Activated naive CD4-positive, alpha-beta T cell (primary cell): ENCODE data around the gene FXYD6.

ENCODE experiments used
- DNase-seq, 4 experiments: peaks; one replicate each; lab custom pipeline; 2025; lab: John Stamatoyannopoulos, UW

FXYD6 gene

DNA sequence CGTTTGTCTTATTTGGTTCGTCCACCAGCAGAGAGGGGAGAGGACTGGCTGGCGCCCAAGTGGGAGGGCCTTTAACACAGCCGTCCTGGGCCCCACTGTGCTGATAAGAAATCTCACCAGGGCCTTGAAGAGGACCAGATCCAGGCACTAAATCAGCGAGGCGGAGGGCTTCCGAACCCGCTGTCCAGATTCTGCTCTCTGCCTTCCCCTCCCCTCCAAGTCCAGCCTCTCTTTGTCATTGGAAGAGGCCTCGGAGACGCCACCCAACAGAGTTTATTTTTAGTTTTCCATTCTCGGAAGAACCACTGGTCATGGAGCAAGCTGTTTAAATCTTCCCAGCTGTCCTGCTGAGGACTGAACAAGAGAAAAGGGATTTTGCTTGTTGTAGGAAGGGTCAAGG is 9.3 kb upstream of the FXYD6 start:
- DNase-seq, result no peak

DNA sequence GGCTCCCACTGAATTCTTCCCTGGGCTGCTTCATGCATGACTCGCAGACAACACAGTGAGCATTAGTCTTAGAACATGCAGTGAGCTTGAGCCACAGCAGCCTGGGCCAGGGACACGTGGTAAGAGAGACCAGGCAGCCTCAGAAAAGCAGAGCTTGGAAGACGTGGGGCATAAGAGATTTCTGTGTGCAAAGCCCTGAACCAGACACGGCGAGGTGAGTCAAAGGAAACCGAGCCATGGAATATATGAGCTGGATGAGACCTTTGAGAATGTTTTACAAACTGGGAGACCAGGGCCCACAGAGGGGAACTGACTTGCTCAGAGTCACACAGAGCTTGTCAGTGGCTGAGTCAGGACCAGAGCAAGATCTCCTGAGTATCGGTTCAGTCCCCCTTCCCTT is 8.5 kb upstream of the FXYD6 start:
- DNase-seq, result no peak

- DNase-seq, result no peak
Measured at GRCh38 chr11:117883063-117883462, 6.6 kb upstream of the FXYD6 start.

- no peak for DNase-seq
Measured at GRCh38 chr11:117882311-117882905, 6.0 kb upstream of the FXYD6 start.

GRCh38 chr11:117881217-117881616 is 4.8 kb upstream of the FXYD6 start:
- DNase-seq, result no peak

GRCh38 chr11:117879516-117880480 is 3.3 kb upstream of the FXYD6 start:
- DNase-seq, result no peak

DNA sequence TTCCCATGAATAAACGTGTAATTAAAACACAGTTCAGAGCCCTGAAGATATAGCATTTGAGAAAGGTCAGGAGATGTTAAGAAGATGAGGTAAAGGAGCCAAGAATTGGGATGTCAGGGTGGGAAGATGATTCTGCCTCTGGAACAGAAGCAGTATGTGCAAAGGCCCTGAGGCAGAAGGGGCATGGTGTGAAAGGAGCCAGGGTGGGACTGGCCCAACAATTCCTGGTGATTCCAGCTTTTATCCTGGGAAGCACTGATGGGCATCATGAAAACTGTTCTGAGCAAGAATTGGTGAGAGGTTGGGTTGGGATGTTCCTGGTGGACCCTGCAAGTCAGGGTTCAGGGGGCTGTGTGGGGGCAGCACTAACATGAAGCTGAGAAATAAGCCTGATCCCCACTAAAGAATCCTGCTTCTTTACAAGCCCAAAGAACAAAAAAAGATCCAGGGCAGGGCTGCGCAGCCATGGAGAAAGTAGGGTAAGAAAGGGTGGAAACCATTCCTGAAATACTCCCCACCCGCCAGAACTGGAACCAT is 2.5 kb upstream of the FXYD6 start:
- no peak for DNase-seq

DNA sequence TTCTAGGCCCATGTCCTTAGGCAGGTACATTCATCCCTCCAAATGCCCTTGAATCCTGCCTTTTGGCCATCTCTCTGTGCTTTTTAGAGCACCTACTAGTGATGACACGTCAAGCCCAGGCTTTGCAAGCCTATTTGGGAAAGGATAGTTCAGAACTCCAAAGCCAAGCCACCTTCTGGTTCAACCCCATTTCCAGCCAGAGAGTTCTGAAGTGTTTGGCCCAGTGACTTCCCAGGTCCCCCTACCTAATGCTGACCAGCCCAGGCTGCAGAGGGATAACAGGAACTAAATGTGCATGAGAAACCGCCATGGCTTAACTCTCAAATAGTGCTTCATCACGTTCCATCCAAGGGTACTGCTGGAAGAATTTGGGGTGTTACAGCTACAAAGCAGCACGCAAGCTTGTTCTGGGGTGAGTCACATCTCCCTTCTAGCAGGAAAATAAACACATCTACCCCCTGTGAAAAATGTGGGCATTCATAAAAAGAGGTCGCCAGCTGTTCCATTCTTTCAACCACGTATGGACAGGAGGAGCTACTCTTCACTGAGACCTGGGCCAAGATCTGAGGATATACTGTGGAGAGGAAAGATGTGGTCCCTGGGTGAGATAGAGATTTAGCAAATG is 2.0 kb upstream of the FXYD6 start:
- DNase-seq, result no peak

DNA sequence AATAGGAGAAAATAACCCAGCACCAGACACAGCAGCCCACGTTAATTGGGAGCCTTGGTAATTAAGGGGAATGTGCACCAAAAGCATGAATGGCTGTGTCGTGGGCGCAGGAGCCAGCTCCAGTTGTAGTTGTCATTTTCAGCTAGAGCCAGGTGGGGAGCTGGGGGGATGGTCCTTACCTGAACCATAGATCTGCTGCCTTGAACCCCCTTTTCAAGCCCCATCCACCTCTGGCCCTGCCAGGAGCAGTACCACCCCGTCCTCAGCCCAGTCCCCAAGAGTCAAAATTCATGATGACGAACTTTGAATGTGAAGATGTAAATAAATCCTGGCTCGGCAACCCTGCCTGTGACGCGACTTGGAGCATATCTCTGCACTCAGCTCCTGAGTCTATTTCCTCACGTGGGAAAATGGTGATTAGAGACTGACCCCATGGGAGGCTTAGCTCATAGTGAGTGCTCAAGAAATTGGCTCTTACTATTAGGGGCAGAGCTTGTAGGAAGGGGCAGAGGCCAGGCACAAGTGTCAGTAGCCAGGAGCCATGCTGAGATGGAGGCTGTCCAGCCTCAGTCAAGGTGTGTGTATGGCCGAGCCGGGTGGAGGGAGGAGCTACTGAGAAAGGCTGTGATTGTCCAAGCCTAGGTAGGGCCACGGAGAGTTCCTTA is 794 bp upstream of the FXYD6 start:
- no peak for DNase-seq

DNA sequence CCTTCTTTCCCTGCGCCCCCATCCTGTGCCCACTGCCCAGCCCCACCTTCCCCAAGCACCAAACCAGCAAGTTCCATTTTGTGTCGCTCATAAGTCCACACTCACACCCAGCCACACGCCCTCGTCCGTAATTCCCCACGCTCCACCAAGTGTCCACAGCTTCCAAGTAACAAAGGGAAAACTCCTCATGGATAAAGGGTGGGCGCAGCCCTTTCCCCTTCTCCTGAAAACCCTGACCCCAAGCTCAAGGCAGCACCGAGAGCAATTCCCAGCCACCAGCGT is 458 bp downstream of the FXYD6 start:
- no peak for DNase-seq

- peak in 1 of 4 experiments; percentile 10 for DNase-seq
Measured at GRCh38 chr11:117875382-117876058, 938 bp downstream of the FXYD6 start.

DNA sequence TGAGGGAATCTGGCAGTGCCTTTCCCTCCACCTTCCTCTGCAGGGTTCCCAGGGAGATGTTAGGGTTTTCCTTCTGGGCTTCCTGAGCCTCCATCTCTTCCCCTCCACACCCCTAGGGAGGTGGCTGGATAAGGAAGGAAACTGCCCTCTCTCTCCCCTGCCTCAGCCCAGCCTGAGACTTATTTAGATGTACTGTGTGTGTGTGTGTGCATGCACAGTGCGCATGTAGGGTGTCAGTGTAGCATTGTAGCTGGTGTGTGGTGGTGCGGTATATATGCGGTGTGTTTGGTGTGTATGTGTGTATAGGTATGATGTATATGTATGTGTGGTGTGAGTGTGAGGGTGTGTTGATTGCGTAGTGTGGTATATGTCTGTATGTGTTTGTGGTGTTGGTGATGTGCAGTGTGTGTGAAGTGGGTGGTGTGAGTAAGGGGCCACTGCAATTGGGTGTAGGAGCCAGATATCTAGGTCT is 1.5 kb downstream of the FXYD6 start:
- DNase-seq, result no peak

DNA sequence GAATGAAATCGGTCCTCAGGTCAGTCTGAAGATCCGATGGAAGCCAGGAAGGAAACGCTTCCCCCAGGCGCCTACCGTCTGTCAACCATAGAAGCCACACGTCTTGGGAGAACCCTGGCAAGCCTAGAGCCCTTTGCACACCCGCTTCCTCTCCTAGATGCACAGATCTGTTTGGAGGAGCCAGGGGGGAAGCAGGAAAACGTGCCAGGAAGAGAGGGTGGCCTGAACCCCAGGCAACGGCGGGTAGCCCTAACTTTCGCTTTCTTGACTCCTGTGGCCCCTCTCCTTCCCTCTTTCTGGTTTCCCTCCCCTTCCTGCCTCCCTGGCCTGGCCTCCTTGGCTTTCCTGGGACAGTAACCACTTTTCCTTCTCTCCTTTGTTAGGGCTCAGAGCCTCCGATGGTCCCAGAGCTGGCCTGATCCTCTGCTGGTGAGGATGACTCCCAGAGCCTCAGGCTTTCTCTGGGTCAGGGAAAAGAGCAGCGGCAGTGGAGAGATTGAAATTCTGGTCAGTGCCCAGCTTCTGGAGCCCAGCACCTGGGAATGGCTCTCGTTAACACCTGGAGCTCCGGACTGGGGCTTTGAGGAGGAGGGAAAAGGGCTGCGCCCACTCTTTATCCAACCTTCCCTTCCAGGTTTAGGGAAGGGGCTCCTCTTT is 2.1 kb downstream of the FXYD6 start:
- no peak for DNase-seq

DNA sequence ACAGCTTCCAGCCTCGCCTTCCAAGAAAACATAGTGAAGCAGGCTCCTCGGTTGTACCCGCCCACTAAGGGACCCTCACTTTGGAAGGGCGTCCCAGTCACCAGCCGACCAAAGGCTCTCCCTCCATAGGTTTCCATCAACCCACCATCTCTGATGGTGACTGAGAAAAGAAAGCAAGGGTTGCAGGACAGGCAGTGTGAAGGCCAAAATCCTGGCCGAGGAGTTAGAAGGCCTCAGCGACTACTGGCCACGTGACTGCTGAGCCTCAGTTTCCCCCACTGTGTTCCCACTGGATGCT is 2.7 kb downstream of the FXYD6 start:
- no peak for DNase-seq

GRCh38 chr11:117872975-117873827 is 3.3 kb downstream of the FXYD6 start:
- DNase-seq, result no peak

DNA sequence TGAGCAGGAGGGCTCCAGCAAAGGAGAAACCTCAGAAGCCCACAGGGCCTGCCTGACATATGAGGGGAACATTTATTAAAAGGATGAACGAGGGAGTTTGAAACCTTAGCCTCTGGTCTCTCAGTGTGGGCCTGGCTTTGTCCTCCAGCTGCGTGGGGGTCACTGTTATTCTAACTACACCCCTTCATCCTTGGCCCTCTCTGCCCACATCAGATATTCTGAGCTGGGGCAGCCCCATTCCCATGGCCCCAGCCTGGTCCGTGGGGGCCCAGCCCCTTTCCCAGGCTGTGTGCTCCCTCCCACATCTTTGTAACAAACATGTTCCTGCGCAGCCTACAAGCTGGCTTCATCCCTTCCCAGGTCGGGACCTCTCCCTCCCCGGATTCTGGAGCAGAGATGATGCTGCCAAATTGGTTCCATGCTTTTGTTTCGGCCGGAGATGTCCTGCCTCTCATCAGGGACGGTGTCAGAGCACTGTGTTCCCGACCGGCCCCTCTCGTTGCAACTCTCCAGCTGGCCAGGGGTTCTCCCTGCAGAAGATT is 4.0 kb downstream of the FXYD6 start:
- no peak for DNase-seq

GRCh38 chr11:117871784-117872183 is 4.7 kb downstream of the FXYD6 start:
- no peak for DNase-seq

GRCh38 chr11:117871160-117871559 is 5.3 kb downstream of the FXYD6 start:
- DNase-seq, result no peak

- no peak for DNase-seq
Measured at GRCh38 chr11:117870103-117870952, 6.1 kb downstream of the FXYD6 start.
